GM18511 (cell line): ENCODE measurements around the gene MRPL18.
"Not testable (repeated sequence)": the region's sequence is repeated elsewhere in the genome, so short reads cannot be mapped to it uniquely, and the experiment has no call there.

Source experiments
- ATAC-seq: cut with Tn5 transposase; IDR thresholded peaks from one replicate; pipeline ENCODE4 v1.9.1; 2021; ENCODE audit warnings: mild to moderate bottlenecking, moderate library complexity; ENCODE audit not compliant: unreplicated experiment

MRPL18 gene

GRCh38 chr6:159815410-159815809, 25.1 kb downstream of the MRPL18 start:
- ATAC-seq: no peak

DNA sequence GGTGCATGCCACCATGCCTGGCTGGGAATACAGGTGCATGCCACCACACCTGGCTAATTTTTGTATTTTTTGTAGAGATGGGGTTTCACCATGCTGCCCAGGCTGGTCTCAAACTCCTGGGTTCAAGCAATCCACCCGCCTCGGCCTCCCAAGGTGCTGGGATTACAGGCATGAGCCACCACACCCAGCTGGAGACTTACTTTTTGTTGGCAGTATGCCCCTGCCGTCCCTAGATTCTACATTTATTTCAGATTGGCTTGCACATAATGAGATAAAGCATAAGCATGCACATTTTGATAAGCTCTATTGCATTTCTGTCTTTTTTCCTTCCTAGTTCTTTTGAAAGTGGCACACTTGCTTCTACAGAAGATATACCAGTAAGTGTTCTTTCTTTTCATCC, 26.5 kb downstream of the MRPL18 start:
- ATAC-seq: not testable (repeated sequence)

DNA sequence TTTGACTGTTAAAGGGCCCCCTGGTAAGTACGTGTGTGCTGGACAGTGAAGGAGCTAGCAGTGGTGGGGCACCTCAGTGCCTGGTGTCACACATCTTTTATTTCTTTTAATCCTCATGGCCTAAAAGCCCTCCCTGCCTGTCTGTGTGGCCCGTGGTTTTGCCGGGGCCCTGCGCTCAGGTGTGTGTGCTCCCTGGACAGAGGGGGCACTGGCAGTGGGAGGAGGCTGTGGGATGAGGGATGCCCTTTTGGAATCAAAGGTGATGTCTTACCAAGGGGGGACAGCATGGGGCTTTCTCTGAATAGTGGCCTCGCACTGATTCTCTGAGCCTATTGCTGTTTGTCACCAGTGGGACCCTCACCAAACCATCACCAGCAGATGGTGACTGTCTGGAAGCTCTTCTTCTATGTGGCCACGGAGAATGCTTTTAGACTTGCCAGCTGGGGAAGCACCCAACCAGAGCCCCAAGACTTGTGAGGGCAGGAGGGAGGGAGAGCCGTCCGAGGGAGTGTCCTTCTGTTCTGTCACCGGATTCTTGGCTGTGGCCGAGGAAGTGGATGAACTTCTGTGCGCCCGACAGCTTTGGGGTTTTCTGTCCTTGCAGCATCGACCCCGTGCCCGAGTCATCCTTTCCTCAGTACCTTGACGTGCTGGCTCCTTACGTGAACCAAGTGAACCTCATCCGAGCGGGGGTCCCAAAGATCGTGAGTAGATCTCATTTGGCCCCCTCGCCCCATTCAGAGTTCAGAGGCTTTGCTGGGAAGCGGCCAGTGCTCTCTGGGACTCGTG, 27.9 kb downstream of the MRPL18 start:
- no peak for ATAC-seq

DNA sequence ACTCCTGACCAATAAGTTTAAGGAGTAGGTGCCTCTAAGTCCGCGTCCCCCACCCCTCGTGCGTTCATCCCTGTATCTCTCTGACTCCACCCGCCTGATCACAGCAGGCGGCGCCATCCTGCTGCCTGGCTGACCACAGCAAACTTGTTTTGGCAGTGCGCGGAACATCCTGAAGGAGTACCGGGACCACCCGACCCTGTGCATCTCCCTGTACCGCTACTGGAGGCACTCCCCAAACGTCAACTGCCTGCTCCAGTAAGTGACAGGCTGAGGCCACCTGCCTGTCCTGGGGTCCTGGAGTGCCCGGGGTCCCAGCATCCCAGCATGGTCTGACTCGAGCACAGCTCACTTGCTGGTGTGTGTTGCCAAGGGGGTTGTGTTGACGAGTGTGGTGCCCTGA, 28.8 kb downstream of the MRPL18 start:
- no peak for ATAC-seq

DNA sequence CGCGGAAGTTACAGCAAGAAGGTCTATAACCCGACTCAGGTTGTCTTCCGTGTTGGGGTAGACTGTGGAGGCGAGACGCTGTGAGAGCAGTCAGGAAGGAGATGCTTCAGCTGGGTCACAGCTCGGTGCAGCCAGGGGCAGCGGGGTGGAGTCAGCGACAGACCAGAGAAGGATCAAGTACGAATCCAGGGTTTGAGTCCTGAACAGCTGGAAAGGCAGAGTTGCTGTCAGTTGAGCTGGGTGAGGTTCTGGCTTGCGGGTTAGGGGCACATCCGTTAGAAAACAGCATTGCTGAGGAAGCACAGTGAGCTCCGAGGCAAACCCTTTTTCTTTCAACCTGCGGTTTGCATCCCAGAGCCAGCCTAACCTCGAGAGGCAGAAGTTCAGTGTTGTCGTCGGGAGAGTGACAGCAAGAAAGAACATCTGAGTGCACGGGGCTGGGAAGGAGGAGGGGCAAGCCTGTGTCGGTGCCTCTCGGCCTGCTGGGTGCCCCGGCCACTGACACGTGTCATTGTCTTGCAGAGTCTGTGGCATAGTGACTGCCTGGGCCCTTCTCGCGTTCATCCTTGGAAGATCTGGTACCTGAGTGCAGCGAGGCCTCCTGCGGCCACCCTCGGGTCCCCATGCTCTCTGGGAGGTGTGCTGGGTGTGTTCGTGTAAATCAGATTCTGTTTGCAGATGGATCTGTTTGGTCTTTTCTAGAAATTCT, 29.8 kb downstream of the MRPL18 start:
- ATAC-seq: peak; percentile 87

DNA sequence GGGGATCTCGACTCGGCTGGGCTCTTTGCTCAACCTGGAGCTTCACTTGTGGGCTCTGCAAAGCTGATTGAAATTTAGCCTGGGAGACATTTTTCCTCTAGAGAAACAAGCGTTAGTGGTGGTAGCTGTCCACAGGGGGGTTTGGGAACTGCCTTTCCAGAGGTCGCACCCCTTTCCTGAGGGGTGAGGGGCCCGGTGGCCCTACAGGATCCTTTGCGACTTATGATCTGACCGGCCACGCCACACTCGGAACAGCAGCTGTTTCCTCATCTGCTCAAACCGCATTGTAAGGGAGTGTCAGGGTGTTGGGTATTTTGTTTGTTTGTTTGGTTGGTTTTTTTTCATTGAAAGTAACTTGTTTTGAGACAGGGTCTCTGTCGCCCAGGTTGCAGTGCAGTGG, 30.9 kb downstream of the MRPL18 start:
- no peak for ATAC-seq

DNA sequence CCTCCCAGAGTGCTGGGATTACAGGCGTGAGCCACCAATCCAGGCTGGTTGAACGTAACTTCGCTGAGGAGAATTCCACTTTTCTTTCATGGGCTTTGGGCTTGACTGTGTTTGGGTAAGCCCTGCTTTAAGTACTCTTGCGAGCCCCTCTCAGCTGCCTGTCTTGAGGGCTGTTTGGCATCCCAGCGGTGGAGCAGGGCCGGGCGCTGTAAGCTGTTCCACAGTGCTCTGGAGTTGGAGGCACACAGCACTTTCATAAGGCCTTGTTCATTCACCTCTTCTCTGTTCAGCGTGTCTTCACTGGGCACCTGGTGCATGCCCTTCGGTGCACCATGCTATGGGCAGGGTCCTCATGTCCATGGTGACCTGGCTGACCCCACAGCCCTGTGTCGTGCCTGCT, 31.5 kb downstream of the MRPL18 start:
- ATAC-seq: no peak

DNA sequence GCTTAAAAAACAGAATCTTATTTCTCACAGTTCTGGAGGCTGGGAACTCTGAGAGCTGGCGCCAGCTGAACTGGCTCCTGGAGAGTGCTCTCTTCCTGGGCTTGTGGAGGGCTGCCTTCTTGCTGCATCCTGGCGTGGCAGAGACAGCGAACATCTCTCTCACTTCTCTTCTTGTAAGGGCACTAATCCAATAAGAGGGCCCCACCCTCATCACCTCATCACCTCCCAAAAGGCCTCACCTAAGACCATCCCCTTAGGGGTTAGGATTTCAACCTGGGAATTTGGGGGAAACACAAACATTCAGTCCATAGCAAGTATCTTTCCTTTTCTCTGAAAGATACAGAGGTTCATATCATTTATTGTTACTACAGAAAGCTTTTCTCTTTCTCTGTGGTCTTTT, 33.7 kb downstream of the MRPL18 start:
- no peak for ATAC-seq

- ATAC-seq: not testable (repeated sequence)
These were observed 34.4 kb downstream of the MRPL18 start for GRCh38 chr6:159824690-159825089.

- no peak for ATAC-seq
These were observed 35.7 kb downstream of the MRPL18 start for GRCh38 chr6:159826004-159826403.

DNA sequence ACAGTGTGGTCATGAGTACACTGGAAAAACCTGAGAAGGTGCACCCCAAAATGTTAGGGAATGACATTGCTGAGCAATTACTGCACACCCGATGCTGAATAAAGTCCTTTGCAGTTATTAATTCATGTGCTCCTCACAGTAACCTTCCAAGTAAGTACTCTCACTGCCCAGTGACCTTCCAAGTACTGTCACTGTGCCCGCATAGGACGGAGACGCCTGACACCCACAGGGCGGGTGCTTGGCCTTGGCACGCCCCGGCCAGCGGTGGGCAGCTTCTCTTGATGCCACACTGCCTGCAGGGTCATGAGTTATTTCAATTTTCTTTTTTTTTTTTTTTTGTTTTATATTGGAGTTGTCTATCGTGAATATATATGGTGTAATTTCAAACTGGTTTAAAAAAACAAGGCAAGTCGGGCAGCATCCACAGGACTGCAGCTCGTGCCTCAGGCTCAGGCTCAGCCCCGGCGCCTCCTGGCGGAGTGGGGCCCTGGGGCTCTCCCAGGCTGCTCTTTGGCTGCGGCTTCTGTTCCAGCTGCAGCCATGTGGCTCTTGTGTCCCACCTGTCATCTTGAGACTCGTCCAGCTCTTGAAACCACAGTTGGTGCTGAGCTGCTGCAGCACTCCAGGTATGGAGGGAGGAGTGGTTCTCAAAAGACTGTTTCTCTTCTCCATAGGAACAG, 36.8 kb downstream of the MRPL18 start:
- no peak for ATAC-seq

DNA sequence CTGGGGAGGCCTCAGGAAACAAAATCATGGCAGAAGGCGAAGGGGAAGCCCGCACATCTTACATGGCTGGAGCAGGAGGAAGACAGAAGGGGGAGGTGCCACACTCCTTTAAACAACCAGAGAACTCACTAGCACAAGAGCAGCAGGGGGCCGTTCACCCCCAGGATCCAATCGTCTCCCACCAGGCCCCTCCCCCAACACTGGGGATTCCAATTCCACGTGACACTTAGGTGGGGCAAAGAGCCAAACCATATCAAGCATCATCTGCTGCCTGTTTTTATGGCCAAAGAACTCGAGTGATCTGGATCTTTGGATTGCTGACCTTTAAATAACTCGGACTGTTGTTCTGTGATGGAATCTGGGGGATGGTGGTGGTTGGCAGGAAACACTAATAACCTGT, 37.8 kb downstream of the MRPL18 start:
- no peak for ATAC-seq

DNA sequence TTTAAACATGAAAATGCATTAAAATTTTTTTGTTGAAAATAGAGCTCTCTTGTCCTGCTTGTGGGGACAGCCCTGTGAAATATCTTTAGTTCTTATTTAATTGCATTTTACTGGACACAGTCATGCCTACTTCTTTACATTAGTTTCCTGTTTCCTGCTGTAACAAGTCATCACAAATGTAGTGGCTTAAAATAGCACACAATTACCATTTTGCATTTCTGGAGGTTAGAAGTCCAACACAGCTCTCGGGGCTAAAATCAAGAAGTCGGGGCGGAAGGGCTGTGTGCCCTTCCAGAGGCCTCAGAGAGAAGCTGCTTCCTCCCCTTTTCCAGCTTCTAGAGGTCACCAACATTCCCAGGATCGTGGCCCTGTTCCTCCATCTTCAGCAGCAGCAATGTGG, 39.3 kb downstream of the MRPL18 start:
- peak; percentile 81 for ATAC-seq

GRCh38 chr6:159830501-159831372, 40.5 kb downstream of the MRPL18 start:
- no peak for ATAC-seq

DNA sequence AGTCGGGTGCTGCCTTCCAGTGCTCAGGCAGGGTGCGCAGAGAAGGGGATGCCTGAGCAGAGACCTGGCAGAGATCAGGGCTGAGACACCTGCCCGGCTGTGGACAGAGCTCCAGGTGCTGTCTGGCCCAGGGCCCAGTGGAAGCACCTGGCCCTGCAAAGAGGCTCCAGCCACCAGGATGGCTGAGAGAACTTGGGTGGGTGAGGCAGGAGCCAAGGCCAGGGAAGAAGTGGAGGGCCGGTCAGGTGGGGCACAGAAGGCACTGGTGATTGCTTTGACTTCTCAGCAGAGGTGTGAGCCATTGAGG, 41.1 kb downstream of the MRPL18 start:
- no peak for ATAC-seq

- ATAC-seq: no peak
These were observed 42.7 kb downstream of the MRPL18 start for GRCh38 chr6:159832946-159833345.

- no peak for ATAC-seq
These were observed 43.3 kb downstream of the MRPL18 start for GRCh38 chr6:159833556-159833955.

DNA sequence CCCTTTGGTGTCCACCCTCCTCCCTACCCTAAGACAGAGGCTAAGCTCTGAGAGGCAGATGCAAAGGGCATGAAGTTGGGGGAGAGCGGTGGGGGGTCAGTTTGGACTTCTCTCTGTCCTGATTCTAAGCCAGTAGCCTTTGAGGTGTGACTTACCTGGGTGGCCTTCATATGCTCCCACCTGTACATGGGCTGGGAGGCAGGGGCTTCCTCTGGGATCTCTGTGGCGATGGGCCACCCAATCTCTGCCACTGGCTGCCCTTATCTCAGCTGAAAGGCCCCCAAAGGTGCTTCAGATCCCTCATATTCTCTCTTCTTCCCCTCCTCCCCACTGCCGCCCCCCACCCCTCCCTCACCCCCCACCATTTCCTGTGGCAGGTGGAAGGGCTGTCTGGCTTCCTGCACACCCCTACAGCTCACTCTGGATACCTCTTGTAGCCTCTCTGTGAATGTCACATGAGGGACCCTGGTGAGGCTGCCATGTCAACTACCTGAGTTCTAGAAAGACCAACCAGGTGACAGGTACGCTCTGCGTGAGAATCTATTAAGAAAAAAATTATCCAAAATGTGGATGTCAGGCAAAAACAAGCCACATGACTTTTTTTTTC, 43.8 kb downstream of the MRPL18 start:
- ATAC-seq: no peak

DNA sequence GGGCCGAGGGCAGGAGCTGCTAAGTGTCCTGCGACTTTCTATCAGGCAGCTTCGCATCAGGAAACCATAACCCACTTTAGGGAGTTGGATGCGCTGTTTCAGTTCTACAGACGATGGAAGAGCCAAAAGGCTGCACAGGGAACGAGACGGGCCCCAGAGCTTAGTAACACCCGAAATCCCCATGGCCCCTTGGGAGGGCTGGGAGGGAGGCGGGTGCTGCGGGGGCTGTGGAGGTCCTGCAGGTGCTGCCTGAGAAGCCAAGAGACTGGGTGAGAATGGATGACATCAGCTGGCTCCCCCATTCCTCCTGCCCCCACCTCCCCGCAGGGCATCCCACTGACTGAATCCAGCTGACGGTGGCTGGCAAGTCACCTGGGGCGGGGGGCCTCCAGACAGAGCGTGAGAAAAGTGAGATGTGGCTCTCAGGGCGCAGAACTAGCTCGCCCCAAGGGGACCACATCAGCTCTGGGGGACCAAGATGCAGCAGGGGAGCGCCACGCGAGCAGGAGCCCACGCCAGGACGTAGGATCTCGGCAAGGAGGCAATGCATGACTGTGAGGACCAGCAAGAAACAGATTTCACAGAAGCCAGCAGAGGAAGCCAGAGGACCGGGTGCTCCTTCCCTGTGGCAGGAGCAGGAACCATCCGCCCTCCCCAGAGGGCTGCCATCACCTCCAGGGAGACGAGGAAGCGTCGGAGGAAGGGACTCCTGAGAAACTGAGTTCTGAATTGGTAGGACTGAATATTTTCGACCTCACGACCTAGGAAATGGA, 46.6 kb downstream of the MRPL18 start:
- no peak for ATAC-seq

DNA sequence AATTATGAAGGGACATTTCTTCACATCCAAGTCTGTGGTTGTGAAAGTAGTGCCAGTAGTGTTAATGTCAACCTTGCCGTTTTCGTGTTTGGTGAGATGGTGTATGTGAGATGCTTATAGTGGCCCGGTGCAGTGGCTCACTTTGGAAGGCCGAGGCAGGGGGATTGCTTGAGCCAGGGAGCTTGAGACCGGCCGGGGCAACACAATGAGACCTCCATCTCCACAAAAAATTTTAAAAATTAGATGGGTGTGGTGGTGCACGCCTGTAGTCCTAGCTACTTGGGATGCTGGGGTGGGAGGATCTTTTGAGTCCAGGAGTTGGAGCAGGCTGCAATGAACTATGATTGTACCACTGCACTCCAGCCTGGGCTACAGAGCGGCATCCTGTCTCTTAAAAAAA, 47.2 kb downstream of the MRPL18 start:
- ATAC-seq: no peak
